ENCODE data around the gene CLTCL1. TPM values are rescaled to one million over a fixed set of nuclear protein-coding genes. Genes with fewer than 3 reads are reported as not detected.

The CLTCL1 gene
- total and polyA plus RNA-seq, 3 donors from 2014 or later = 46.6 to 107 (median 54.4) TPM

DNA sequence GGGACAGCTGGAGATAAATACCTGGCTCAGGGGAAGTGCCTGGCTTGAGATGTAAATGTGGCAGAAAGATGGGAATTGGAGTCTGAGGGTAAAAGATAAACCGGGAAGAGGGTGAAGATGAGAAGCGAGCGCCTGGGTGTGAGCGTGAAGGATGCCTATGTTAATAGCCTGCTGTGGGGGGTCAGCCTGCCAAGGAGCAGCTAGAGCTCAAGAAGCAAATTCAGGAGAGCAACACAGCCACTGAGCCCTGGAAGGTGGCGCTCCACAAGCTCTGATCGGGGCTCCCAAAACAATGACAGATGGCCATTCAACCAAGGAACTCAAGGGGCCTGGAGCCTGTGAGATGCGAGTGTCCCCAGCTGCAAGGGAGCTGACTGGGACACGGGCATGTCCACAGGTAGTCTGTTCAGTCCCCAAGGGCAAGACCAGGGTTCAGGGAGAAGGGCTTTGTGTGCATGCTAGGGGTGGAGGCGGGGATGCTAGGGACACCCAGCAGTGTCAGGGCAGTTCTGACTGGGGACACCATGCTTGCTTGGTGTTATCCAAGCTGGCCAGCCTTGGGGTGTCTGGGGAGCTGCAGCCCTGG is 144.2 kb downstream of the CLTCL1 start:
- TF ChIP-seq, protein P1, sequence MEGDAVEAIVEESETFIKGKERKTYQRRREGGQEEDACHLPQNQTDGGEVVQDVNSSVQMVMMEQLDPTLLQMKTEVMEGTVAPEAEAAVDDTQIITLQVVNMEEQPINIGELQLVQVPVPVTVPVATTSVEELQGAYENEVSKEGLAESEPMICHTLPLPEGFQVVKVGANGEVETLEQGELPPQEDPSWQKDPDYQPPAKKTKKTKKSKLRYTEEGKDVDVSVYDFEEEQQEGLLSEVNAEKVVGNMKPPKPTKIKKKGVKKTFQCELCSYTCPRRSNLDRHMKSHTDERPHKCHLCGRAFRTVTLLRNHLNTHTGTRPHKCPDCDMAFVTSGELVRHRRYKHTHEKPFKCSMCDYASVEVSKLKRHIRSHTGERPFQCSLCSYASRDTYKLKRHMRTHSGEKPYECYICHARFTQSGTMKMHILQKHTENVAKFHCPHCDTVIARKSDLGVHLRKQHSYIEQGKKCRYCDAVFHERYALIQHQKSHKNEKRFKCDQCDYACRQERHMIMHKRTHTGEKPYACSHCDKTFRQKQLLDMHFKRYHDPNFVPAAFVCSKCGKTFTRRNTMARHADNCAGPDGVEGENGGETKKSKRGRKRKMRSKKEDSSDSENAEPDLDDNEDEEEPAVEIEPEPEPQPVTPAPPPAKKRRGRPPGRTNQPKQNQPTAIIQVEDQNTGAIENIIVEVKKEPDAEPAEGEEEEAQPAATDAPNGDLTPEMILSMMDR (IDR thresholded peaks at IDR 0.05) = no peak
- TF ChIP-seq POLR2A (IDR thresholded peaks at IDR 0.05) = no peak
- H3K27ac ChIP-seq = no peak overlapping the region
- 39 to 47% methylated on average over 6 to 9 of the region's 9 CpGs for WGBS, 2 donors
- no peaks in the 10 kb centered on the region for H3K9me3 ChIP-seq
- H3K4me1 ChIP-seq = peaks cover 7% of the 10 kb centered on the region
- no peak overlapping the region for H3K4me3 ChIP-seq
- intact Hi-C loops (cut with DNase I; ENCODE audit: low total_unique reads) = no loop called here
- H3K36me3 ChIP-seq (ENCODE audit: low read depth, missing control alignments) = no peaks in the 10 kb centered on the region
- DNase-seq = no peak
- no peaks in the 10 kb centered on the region for H3K27me3 ChIP-seq

DNA sequence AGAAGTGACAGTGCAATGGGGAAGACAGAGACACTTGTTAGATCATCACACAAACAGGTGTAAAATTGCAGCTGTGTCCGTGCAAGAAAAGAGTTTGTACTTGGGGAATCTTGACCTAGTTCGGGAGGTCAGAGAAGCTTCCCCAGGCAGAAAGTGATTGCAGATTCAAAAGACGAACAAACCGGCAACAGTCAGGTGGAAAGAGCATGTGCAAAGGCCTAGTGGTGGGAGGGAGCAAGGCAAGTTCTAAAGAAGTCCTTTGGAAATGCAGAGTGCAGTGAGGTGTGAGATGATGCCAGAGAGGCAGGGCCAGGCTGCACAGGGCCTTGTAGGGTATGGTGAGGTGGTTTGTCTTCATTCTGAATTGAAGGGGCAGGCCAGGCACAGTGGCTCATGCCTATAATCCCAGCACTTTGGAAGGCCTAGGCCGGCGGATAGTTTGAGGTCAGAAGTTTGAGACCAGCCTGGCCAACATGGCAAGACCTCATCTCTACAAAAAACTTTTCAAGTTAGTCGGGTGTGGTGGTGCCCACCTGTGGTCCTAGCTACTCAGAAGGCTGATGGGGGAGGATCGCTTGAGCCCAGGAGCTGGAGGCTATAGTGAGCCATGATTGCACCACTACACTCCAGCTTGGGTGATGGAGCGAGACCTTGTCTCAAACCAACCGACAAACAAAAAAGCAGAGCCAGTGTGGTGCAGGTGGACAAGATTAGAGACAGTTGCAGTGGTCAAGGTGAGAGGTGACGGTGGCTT is 145.1 kb downstream of the CLTCL1 start:
- TF ChIP-seq POLR2A (IDR thresholded peaks at IDR 0.05) = no peak
- TF ChIP-seq, protein P1 (IDR thresholded peaks at IDR 0.05) = no peak
- no peak overlapping the region for H3K4me3 ChIP-seq

DNA sequence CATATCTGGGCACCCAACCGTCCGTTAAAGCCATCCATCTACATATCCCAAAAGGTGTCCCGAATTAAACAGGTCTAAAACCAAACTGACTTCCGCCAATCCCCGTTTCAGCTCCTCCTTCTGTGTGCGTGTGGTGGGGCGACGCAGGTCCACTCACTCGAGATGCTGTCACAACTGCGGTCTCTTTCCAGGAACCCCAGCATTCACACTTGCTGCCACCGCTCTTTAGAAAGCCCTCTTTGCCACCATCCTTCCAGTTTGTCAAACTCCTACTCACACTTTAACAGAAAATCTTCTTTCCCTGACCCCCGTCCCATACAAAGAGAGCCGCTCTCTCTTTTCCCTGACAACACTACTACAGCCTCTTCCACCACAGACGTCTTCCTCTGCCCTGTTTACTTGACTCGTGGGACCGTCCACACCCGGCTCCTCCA is 147.5 kb downstream of the CLTCL1 start:
- no peaks in the 10 kb centered on the region for H3K36me3 ChIP-seq (ENCODE audit: low read depth, missing control alignments)
- 3% methylated on average over 17 of the region's 17 CpGs for WGBS, 2 donors
- peaks cover 7% of the 10 kb centered on the region for H3K4me1 ChIP-seq
- peak overlapping the region; percentile 78 to 87 for H3K4me3 ChIP-seq
- TF ChIP-seq, protein P1 (IDR thresholded peaks at IDR 0.05) = no peak
- TF ChIP-seq POLR2A (IDR thresholded peaks at IDR 0.05) = no peak
- peak overlapping the region; percentile 34 to 70 for H3K27ac ChIP-seq
- no peak for DNase-seq
- H3K27me3 ChIP-seq = no peaks in the 10 kb centered on the region
- intact Hi-C loops (cut with DNase I; ENCODE audit: low total_unique reads) = no loop called here
- H3K9me3 ChIP-seq = no peaks in the 10 kb centered on the region

More for the DNA sequence above, 145.1 kb downstream of the CLTCL1 start:
- Histone ChIP-seq H3K9me3 (no peaks in the 10 kb centered on the region), H3K27ac (no peak overlapping the region), H3K36me3 (ENCODE audit: low read depth, missing control alignments) (no peaks in the 10 kb centered on the region), H3K27me3 (no peaks in the 10 kb centered on the region), H3K4me1 (peaks cover 7% of the 10 kb centered on the region)
- no peak for DNase-seq
- intact Hi-C loops (cut with DNase I; ENCODE audit: low total_unique reads) = no loop called here
- WGBS, 2 donors = 63 to 80% methylated on average over 11 of the region's 11 CpGs

DNA sequence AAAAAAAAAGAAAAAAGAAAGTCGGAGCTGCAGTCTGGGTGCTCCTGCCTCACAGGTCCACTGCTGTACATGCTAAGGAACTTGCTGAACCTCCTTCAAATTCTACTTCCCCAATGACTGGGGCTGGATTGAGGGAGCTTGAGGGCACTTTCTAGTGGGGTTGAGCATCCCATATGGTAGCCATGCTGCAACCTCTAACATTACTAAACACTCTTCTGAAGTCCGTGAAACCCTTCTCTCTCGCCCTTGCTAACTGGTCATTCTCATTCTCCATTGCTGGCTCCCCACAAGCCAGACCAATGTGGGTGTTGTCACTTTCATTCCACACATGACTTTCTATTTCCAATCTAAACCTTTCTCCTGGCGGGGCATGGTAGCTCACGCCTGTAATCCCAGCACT is 148.3 kb downstream of the CLTCL1 start:
- Histone ChIP-seq H3K27me3 (no peaks in the 10 kb centered on the region), H3K36me3 (ENCODE audit: low read depth, missing control alignments) (no peaks in the 10 kb centered on the region), H3K27ac (no peak overlapping the region), H3K4me1 (peaks cover 7% of the 10 kb centered on the region), H3K4me3 (no peak overlapping the region), H3K9me3 (no peaks in the 10 kb centered on the region)
- TF ChIP-seq, protein P1 (IDR thresholded peaks at IDR 0.05) = no peak
- no peak for TF ChIP-seq POLR2A (IDR thresholded peaks at IDR 0.05)
- WGBS, 2 donors = 67 to 73% methylated on average over 5 of the region's 5 CpGs
- intact Hi-C loops (cut with DNase I; ENCODE audit: low total_unique reads) = no loop called here
- DNase-seq = no peak

Data from testis (tissue), 3 donors.